T follicular helper cell (primary cell): ENCODE results near the gene PATE1.

ENCODE experiments used
- DNase-seq: peaks from one replicate; pipeline ENCODE4 v3.0.0-alpha.2; 2020; ENCODE audit warnings: low read depth

The PATE1 gene

DNA sequence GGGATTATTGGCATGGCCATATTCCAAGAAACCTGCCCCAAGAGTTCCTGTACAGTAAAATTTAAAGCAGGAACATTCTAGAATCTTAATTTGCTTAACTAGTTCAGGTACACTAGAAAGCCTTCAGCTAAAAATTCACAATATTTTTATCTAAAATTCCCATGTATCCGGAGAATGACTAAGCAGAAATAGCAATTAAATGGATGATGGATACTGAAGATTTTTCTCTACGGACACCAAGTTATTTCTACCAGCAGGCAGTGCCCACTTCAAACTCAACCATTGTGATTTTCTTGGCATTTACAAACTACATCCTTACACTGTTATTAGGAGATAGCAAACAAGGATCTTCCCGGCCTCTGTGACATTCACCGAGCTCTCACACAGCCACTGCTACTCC is 44.7 kb downstream of the PATE1 start:
- DNase-seq = no peak

DNA sequence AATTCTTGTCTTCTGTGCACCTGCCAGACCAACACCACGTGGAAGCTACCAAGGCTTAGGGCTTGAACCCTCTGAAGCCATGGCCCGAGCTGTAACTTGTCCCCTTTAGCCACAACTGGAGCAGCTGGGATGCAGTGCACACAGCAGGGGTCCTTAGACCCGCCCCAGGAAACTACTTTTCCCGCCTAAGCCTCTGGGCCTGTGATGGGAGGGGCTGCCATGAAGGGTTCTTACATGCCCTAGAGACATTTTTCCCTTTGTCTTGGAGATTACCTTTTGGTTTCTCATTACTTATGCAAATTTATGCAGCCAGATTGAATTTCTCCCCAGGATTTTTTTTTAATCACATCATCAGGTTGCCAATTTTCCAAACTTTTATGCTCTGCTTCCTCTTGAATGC is 51.6 kb downstream of the PATE1 start:
- DNase-seq = no peak
